HG03280 (cell line): ENCODE data around the gene CCNB1.
"Not testable (repeated sequence)": the region's sequence is repeated elsewhere in the genome, so short reads cannot be mapped to it uniquely, and the experiment has no call there.

Experiments used
- ATAC-seq: cut with Tn5 transposase; IDR thresholded peaks from one replicate; pipeline ENCODE4 v1.9.1; 2021; ENCODE audit warnings: mild to moderate bottlenecking, moderate library complexity; ENCODE audit not compliant: unreplicated experiment

CCNB1 gene

GRCh38 chr5:69181659-69182293, 14.8 kb downstream of the CCNB1 start:
- ATAC-seq: not testable (repeated sequence)

DNA sequence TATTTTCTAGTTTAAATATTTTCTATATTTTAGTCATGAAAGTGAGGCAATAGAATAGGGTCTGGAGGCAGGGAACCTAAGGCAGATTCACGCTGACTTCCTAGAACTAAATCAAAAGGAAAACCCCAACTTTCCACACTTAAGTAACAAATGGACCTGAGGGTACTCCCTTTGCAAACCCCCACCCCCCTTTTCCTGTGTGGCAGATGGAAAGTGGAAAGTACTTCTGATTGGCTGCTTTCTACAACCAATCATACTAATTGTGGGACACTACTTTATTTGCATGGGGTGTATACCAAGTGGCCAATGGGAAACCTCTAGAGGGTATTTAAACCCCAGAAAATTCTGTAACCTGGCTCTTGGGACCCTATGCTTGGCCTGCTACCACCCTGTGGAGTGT, 17.7 kb downstream of the CCNB1 start:
- no peak for ATAC-seq

DNA sequence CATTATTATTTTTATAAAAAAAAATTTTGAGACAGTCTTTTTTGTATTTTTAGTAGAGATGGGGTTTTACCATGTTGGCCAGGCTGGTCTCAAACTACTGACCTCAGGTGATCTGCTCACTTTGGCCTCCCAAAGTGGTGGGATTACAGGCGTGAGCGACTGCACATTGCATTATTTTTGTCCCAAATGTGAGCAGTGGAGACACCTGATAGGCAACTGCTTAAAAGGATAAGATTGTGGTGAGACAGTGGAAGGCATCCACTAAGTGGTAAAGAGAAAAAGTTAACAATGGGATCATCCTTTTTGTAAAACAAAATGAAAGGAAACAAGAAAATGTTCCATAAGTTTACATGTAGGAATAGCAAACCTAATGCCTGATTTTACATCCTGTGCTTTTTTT, 20.4 kb downstream of the CCNB1 start:
- no peak for ATAC-seq

DNA sequence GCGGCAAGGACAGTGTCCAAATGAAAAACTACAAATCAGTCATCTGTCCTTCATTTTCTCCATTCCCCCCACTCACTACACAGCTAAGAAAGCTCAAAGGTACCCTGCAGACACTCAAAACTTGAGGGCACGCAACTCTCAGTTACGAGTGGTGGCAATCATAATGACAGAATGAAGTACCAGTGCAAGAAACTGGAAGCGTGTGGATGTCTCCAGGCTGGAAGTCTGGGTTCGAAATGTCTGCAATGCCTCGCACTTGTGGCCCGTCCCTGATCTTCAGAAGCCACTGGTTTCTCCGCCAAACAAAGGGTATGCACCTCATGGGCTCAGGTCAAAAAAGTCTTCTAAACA, 21.8 kb downstream of the CCNB1 start:
- no peak for ATAC-seq

DNA sequence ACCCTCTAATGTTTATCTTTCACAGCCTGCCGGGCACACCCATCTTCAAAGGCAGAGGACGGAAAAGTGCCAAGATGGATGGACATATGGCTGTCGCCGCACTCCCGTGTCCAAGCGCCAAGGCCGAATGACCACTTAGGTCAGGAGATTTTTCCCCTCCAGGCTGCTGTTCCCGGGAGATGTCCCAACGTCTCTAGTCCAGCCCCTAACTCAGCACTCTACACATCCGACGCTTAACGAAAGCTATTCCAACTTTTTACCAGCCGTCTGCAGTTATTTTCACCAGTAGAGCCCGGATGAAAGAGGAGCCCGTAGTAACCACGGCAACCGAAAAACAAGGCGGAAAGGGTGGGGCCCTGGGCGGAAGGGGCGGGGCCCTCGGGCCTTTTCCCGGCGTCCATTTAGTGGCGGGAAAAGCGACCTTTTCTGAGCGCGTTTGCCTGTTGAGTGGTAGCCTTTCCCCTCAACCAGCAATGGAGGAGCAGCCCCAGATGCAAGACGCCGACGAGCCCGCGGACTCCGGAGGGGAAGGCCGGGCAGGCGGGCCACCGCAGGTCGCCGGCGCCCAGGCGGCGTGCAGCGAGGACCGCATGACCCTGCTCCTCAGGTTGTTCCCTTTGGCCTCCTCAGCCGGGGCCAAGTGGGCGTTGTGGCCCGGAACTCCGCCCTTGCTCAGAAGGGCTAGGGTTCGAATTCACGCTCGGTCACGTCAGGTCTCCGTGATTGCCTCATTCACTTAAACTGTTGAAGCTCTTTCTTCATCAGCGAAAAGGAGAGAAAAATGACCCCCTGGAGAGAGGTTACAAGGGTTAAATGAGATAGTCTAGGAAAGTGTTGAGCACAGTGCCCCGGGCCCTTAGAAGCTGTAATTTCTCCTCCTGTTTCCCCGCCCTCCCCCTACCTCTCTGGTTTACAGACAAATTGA, 22.5 kb downstream of the CCNB1 start, which contains the start of gene CENPH:
TSS of gene CENPH (plus strand) at position 422 of the 925 bp plus-strand sequence. CDS start at position 474, 52 bp downstream.
- ATAC-seq: peak; percentile 92

DNA sequence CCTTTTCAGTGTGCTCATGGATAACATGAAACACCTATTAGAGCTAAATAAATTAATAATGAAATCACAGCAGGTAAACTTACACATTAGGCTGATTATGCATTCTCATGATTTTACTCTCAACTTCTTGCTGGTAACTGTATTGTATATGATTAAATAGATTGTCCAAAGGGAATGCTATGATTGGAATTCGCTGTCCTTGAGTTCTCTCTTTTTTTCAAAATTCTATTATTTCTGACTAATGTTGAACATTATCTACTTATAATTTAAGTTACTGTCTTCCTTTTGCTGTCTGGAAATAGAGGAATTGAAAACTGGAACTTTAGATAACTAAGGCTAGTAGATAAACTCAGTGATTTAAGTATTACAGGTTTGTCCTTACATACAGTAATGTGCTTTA, 35.5 kb downstream of the CCNB1 start:
- ATAC-seq: no peak

GRCh38 chr5:69206528-69207190, 39.7 kb downstream of the CCNB1 start:
- ATAC-seq: no peak

- no peak for ATAC-seq
Measured at GRCh38 chr5:69209602-69210001, 42.7 kb downstream of the CCNB1 start.

DNA sequence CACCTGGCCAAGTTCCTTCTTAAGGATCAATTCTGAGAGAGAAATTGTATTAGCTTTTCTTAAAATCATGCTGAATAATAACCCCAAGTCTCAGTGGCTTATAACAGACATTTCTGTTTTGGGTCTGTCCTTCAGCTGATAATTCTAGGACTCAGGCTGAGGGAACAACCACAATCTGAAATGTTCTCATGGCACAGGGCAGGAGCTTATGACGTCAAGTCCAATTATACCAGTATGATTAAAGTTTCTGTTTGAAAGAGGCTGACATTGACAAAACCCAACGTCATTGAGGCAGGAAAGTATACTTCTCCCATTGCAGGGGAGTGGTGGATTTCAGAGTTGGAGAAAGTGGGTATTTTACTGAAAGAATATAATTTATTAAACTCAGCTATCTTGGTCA, 44.2 kb downstream of the CCNB1 start:
- ATAC-seq: no peak

DNA sequence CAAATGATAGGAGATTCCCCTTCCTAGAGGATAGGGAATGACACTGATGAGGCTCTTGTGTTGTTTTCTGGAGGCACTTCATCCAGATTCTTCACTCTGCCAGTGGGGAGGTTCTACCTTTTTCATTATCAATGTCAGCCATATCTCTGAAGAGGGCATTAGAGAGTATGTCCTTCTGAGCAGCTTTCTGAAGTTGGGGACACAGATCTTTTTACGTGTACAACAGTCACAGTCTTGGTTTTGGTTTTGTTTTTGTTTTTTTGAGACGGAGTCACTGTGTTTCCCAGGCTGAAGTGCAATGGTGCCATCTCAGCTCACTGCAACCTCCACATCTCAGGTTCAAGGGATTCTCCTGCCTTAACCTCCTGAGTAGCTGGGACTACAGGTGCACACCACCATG, 45.1 kb downstream of the CCNB1 start:
- no peak for ATAC-seq

GRCh38 chr5:69213513-69214215, 46.7 kb downstream of the CCNB1 start:
- ATAC-seq: no peak

GRCh38 chr5:69217151-69217511, 50.2 kb downstream of the CCNB1 start:
- no peak for ATAC-seq

GRCh38 chr5:69217548-69218526, 50.9 kb downstream of the CCNB1 start:
- peak; percentile 90 for ATAC-seq

GRCh38 chr5:69219939-69220338, 53.0 kb downstream of the CCNB1 start:
- ATAC-seq: no peak

DNA sequence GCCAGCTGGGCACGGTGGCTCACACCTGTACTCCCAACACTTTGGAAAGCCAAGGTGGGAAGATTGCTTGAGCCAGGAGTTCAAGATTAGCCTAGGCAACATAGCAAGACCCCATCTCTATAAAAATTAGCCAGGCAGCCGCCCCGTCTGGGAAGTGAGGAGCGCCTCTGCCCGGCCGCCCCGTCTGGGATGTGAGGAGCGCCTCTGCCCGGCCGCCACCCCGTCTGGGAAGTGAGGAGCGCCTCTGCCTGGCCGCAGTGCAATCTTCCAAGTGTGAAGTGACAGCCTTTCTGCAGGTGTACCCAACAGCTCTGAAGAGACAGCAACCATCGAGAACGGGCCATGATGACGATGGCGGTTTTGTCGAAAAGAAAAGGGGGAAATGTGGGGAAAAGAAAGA, 53.4 kb downstream of the CCNB1 start:
- not testable (repeated sequence) for ATAC-seq

DNA sequence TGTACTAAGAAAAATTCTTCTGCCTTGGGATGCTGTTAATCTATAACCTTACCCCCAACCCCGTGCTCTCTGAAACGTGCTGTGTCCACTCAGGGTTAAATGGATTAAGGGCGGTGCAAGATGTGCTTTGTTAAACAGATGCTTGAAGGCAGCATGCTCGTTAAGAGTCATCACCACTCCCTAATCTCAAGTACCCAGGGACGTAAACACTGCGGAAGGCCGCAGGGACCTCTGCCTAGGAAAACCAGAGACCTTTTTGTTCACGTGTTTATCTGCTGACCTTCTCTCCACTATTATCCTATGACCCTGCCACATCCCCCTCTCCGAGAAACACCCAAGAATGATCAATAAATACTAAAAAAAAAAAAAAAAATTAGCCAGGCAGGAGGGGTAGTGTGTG, 53.9 kb downstream of the CCNB1 start:
- not testable (repeated sequence) for ATAC-seq

DNA sequence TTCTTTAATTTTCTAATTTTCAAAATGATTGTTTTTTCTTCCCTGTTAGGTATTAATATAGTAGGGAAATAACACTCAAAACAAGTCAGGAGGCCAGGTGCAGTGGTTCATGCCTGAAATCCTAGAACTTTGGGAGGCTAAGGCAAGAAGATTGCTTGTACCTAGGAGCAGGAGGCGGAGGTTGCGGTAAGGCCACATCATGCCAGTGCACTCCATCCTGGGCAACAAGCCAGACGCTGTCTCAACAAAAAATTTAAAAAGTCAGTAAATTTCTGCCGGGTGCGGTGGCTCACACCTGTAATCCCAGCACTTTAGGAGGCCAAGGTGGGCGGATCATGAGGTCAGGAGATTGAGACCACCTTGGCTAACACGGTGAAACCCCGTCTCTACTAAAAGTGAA, 57.6 kb downstream of the CCNB1 start:
- ATAC-seq: no peak

DNA sequence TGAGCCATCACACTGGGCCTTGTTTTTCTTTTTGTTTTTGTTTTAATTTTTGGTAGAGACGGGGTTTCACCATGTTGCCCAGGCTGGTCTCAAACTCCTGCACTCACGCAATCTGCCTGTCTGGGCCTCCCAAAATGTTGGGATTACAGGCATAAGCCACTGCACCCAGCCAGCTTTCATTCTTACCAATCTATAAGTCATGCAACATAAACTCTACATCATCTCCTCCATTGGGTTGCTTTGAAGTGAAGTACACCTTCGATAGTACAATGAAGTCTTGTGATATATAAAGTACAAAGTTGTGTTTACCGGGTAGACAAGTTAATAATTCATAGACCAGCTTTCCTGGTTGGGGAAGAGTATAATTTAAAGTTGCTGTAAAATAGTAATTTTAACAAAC, 58.9 kb downstream of the CCNB1 start:
- ATAC-seq: no peak
